GM10248 (cell line): ENCODE results near the gene ZSCAN30.
A peak's percentile ranks its signal among the peaks of the same experiment; 100 is the strongest.

Experiments
- CTCF ChIA-PET: fragments of 300-600 bp; sonication (Branson Sonifier 250); formaldehyde crosslinking; extraction: SDS; loops from one replicate; lab custom pipeline; 2021; ENCODE audit warnings: antibody characterized with exemption; lab: Yijun Ruan, JAX
- POLR2A ChIA-PET: fragments of 350-650 bp; sonication (Branson Sonifier 250); formaldehyde crosslinking; extraction: SDS; loops from one replicate; lab custom pipeline; 2020; ENCODE audit warnings: antibody characterized with exemption; lab: Yijun Ruan, JAX
- DNase-seq: peaks from one replicate; pipeline ENCODE4 v3.0.0; 2012; ENCODE audit errors: extremely low spot score
- CTCF ChIP-seq: IDR thresholded peaks from 2 replicates; pipeline ENCODE4 v1.5.1; 2012; ENCODE audit warnings: mild to moderate bottlenecking, low read depth; ENCODE audit errors: extremely low read depth, missing control alignments, control extremely low read depth

Gene ZSCAN30

GRCh38 chr18:35246831-35247230 lies 43.2 kb downstream of the ZSCAN30 start:
- ChIA-PET POLR2A (no interaction called here), CTCF (interaction anchor here (1.3 to 2.3 kb wide), 2 partner anchors 15 to 45 kb away, joined by 4 to 9 read pairs; no protein-coding TSS in a partner anchor)
- TF ChIP-seq CTCF = no peak
- no peak for DNase-seq

- no peak for TF ChIP-seq CTCF
- CTCF ChIA-PET = interaction anchor here (1.0 to 2.3 kb wide), 5 partner anchors 9 to 60 kb away, joined by 3 to 9 read pairs (median 4); no protein-coding TSS in a partner anchor
- DNase-seq = no peak
- POLR2A ChIA-PET = no interaction called here
Measured at GRCh38 chr18:35245719-35246317, 44.2 kb downstream of the ZSCAN30 start.

- ChIA-PET CTCF (interaction anchor here (1.0 to 2.3 kb wide), 4 partner anchors 13 to 62 kb away, joined by 3 to 9 read pairs (median 4); no protein-coding TSS in a partner anchor), POLR2A (no interaction called here)
- no peak for DNase-seq
- TF ChIP-seq CTCF = no peak
Measured at GRCh38 chr18:35244671-35245070, 45.4 kb downstream of the ZSCAN30 start.

- CTCF ChIA-PET = interaction anchor here (1.0 to 1.8 kb wide), 3 partner anchors 11 to 145 kb away, joined by 3 to 6 read pairs (median 3); no protein-coding TSS in a partner anchor
- POLR2A ChIA-PET = no interaction called here
- no peak for TF ChIP-seq CTCF
- no peak for DNase-seq
Measured at GRCh38 chr18:35242426-35242825, 47.6 kb downstream of the ZSCAN30 start.

GRCh38 chr18:35241448-35241804 lies 48.6 kb downstream of the ZSCAN30 start:
- CTCF ChIA-PET = interaction anchor here (1.1 to 3.0 kb wide), 2 partner anchors 10 to 101 kb away, joined by 3 to 19 read pairs; no protein-coding TSS in a partner anchor
- POLR2A ChIA-PET = interaction anchor here (1.0 kb wide), 1 partner anchor 9 kb away, joined by 5 read pairs; no protein-coding TSS in a partner anchor
- TF ChIP-seq CTCF = no peak
- no peak for DNase-seq

GRCh38 chr18:35240664-35241447 lies 49.2 kb downstream of the ZSCAN30 start, which contains the start of gene ZNF397:
TSS of gene ZNF397 (plus strand) at chr18:35241034. CDS start at chr18:35242471, 1,437 bp downstream.
- DNase-seq = peak; percentile 97
- TF ChIP-seq CTCF = no peak
- ChIA-PET POLR2A (interaction anchor here (0.6 to 1.0 kb wide), 5 partner anchors 9 to 1101 kb away, joined by 3 to 11 read pairs (median 5); no protein-coding TSS in a partner anchor), CTCF (interaction anchor here (1.0 to 3.0 kb wide), 4 partner anchors 9 to 211 kb away, joined by 3 to 19 read pairs (median 3); no protein-coding TSS in a partner anchor)
